Loucy (cell line): ENCODE measurements around the gene THOC6.

Experiments used
- CTCF ChIP-seq: fragments of 200-600 bp; sonication (generic); conservative IDR thresholded peaks from 2 replicates; pipeline ENCODE4 v1.5.1; 2014; ENCODE audit warnings: mild to moderate bottlenecking, antibody characterized with exemption, low read length
- EZH2phosphoT487 ChIP-seq: fragments of 200-600 bp; IDR thresholded peaks from 2 replicates; pipeline ENCODE4 v1.6.1; 2018; ENCODE audit warnings: antibody characterized with exemption, mild to moderate bottlenecking, moderate library complexity, borderline replicate concordance

- TF ChIP-seq CTCF, result no peak
- no peak for TF ChIP-seq EZH2phosphoT487
These were observed 44.7 kb downstream of the THOC6 start for GRCh38 chr16:3068487-3068886.
